Measurements from ENCODE around the gene UTS2B.
"Not testable (repeated sequence)": the region's sequence is repeated elsewhere in the genome, so short reads cannot be mapped to it uniquely, and the experiment has no call there.

UTS2B gene

DNA sequence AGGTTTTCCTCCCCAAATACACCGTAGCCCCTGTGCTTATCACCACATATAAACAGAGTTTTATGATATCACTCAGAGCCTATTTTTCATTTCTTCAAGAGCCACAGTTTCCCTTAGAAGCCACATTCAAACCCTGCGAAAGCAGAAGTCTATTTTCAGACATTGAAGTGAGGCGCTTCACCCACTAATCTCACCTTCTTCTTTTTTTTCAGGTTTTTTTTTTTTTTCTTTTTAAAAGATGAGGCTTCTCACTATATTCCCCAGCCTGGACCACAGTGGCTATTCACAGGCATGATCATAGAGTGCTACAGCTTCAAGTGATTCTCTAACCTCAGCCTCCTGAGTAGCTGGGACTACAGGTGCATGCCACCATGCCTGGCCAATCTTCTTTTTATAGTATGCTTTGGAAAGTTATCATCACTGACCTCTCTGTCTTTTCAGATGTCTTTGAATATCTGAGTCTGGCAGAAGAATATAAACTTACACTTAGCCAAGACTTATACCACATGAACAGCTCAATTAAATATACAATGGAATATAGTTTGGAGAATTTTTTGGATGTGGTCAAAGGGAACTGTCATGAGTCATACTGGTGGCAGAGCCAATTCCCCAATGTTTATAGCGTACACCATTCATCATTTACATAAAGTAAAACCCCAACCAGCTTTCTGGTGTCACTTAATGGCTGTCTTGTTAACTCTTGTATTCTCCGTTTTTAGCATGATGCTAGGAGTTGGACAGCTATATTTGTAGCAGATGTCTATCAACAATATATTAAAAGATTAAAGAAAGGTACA is 60.8 kb downstream of the UTS2B start:
- no peak for DNase-seq

DNA sequence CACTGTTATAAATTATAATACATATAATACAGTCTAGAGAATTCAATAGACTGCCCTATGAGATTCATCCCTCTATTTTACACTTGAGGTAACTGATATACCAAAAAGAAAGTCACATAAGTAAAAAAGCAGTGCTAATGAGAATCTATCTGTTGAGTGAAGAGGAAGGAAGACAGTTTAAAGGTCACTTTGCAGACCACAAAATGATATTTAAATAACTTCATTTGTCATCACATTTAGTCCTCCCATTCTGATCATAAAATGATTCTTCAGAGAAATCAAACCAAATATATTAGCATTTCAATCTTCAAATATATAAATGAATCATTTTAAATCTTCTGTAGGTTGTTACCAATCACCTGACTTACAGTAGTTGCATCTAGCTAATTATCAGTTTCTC is 61.6 kb downstream of the UTS2B start:
- DNase-seq = no peak

DNA sequence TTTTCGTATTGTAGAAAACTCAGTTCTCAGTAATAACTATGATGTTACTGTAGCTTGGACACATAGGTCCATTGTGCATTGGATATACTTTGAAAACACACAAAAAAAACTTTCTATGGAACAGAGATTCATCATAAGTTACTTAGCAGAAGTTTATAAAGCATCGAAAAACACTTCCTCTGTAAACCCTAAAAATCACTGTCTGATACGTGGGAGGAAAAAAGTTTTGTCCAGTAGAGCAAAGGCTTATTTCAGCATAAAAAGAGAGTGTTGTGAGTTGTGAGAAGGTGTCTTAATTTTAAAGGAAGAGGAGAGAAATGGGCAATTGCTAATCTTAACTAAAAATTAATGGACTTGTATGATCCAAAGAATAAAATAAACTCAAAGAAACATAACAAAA is 66.5 kb downstream of the UTS2B start:
- no peak for DNase-seq

DNA sequence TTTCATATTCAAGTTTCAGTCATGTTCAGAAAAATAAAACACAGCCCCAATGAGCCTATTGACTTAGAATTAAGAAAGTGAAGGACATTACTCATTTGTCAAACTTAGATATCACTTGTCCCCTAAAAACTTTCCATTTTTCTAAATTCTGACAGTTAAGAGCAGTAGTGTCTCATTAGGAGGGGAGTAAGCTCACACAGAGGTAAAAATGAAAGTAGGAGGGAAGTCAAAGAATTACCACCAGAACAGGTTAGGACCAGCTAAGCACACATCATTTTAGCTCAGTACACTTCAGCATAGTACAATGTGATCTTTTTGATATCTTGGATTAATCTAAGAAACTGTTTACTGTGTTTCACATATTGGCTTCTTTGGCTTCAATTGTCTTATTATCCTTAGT is 67.0 kb downstream of the UTS2B start:
- no peak for DNase-seq

DNA sequence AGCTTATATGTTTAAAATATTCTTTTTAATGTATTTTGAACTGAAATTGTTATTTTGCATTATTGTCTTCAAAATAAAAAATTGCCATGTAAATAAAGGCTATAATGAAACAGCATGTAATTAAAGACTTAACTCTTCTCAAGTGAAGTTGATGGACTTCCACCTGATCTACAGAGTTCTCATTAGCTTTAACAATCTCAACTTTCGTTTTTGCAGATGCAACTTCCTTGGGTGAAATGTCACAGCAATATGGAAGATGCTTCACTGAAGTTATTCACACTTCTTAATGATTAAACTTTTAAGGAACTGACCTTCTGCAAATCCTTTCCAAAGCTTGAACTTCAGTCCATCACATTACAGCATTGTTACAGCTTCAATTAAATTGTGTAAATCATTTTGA is 67.7 kb downstream of the UTS2B start:
- DNase-seq = no peak

DNA sequence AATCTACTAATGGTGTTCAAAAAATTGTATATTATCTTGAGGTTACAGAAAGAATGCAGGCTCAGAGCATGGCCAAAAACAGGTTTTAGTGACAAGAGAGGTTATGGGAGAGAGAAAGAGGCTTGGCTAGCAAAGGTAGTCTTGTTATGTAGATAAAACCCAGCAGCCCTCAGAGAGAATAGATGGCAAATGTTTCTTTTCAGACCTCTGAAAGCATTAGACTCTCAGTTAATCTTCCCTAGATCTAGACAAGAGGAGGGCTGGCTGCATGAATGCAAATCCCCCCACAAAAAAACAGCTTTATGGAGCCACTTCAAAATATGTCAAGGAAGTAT is 69.1 kb downstream of the UTS2B start:
- no peak for DNase-seq

DNA sequence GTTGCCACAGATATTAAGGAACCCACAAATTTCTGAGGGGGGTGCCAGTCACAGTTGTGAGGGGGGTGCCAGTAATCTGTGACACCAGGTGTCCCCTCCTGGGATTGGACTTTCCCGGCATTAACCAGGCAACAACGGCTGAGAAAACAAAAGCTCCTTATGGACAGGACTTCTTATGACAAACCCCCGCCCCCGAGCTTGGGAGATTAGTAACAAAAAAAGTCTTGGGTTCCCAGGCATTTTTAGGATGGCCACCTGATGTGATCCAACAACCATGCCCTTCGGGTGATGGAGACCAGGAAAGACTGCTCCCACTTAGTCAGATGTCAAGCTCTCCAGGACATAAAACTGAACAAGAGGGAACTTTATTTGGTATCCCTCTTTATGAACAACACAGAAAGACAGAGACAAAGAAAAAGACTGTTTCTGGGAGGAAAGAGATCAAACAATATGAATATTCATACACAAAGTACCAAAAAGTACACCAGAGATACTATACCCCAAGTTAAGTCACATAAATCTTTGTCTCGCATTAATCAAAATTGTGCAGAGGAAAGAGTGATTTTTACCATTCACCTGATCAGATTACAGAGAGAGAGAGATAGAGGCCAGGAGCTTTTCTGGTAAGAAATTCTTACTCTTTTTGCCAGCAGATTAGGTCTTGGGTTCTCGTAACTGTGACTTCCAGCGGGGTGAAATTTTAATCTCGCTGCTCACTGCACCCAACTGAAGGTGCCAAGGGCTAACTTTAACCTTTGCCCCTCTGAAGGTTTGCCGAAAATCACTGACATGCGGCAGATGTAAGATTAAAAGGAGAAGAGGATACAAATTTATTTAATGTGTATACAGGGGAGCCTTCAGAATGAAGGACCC is 69.7 kb downstream of the UTS2B start:
- DNase-seq = no peak

DNA sequence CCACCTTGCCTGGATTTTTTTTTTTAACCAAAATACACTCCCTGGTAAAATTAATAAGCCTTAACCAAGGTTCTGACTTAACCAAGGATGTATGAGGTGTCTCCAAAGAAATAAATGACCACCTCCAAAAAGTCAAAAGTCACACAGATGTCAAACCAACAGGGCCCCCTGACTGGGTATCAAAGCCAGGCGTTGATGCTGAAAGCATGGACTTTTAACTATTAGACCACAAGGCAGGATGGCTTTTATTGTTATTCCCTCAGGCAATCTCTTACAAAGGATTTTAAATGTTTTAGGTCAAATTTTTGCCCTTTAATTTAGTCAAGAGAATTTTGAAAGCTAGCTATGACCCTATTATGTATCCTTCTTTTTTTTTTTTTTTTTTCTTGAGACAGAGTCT is 70.8 kb downstream of the UTS2B start:
- DNase-seq = no peak

DNA sequence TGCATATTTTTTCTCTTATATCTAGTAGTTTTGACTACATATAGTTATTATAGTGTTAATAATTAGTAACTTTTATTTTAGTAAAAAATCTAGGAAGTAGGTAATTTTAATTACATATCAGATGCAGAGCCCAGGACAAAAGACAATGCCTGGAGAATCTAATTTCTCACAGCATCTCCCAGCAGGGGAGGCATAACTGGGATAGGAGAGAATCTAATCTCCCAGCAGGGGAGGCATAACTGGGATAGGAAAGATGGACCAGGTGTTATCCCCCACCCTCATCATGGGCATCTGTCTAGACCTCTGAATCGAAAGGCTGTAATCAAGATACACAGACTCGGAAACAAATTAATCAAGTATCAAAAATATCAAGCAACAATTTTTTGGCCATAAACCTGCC is 73.0 kb downstream of the UTS2B start:
- DNase-seq = no peak

DNA sequence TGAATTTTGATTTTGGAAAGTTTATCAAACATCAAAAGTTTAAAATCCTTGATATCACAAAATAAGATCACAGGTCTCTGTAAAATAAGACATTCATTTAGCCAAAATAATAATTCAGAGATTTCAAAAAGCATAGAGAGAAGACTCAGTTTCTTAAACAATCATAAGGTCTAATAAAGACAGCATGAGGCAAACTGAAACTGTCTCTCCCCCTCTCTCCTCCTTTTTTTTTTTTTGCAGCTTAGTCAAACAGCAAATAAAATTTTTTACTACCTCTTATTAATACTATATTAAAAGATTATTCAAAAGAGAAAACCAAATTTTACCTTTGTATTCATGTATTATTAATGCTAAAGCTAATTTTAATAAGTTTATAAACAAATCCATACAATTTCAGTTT is 73.9 kb downstream of the UTS2B start:
- no peak for DNase-seq

DNA sequence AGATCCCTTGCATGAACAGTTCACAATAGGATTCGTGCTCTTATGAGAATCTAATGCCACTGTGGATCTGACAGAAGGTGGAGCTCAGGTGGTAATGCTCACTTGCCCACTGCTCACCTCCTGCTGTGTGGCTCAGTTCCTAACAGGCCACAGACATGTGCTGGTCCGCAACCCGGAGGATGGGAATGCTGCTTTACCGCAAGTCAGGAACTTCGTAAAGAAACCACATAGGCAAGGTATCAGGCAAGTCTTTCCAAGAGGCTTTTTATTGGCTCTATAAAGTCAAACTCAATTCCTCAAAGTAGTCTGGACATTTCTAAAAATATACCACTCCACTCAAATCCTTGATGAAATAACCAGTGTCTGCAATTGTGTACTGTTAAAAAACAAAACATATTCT is 75.2 kb downstream of the UTS2B start:
- DNase-seq = no peak

DNA sequence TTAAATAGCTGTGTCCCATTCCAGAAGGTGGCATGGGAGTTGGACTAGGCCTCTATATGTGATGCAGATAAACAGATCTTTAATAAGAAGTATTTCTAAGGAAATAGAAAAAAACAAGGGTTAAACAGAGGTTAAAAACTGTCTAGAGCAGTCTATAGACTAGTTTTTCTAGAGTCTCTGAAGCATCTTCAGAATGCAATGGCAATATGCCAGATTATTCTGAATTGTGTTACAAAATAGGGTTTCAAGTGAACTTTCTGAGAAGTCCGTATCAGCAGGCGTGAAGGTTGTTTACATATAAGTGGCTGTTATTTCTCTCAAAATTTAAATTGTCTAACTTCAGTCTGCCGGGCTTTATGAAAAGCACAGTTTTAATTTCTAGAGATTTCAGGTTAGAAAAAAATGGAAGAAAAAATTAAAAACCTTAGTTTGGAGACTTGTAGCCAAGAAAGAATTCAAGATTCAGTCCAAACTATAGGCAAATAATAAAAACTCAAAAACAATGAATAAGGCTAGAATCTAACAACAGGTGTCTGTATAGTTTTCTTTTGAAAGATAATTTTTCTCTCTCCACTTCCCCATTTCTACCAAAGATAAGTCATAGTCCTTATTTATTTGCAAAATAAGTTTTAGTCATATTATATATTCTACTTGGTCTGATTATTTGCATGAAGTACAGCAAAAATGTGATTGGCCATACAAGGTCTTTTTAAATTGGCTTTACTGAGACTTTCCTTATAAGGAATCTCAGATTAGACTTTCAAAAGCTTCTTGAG is 76.0 kb downstream of the UTS2B start:
- DNase-seq = no peak

DNA sequence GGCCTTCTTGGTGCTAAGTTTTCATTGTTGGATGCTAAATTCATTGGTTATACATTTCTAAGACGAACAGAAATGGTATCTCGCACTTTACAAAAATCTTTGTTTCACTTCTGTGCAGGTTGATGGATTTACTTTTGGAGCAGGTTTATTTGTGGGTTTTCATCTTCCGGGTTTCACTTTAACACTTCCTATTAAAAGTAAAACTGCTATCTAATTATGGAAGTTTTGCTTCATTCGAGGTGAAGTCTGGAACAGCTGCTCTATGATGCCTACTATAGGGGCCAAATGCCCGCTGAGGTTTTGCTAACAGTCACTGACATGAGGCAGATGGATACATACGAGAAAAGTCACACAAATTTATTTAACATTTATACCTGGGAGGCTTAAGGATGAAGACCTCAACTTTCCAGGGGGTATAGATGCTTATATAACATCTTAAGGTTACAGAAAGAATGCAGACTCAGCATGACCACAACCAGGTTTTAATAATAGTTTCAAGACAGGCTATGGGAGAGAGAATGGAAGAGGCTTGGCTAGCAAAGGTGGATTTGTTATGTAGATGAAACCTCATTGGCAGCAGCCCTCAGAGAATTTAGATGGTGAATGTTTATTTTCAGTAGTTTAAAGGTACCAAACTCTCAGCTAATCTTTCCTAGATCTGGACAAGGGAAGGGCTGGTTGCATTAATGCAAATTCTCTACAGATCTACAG is 77.1 kb downstream of the UTS2B start:
- no peak for DNase-seq

DNA sequence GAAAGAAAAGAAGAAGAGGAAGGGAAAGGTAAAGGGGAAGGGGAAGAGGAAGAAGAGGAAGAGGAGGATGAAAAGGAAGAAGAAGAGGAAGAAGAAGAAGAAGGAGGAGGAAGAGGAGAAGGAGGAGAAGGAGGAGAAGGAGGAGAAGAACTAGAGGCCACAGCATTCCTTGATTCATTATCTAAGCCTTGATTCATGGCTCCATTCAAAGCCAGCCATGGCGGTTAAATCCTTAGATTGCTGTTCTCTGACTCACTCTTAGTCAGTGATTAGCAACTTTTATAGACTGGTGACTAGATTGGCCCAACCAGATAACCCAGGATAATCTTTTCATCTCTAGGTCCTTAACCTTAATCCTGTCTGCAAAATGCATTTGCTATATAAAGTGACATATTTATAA is 83.7 kb downstream of the UTS2B start:
- DNase-seq = no peak

DNA sequence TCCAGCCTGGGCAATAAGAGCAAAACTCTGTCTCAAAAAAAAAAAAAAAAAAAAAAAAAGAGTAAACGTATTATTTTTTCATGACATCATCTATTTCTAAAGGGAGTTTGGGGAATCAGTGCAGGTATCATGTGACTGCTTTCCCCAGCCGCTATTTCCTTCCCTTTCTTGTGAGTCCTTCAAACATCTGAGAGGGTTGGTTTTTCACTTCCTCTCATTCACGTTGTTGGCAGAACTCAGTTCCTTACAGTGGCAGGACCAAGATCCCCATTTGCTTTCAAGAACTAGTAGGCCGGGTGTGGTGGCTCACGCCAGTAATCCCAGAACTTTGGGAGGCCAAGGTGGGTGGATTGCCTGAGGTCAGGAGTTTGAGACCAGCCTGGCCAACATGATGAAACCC is 84.3 kb downstream of the UTS2B start:
- DNase-seq = not testable (repeated sequence)

DNA sequence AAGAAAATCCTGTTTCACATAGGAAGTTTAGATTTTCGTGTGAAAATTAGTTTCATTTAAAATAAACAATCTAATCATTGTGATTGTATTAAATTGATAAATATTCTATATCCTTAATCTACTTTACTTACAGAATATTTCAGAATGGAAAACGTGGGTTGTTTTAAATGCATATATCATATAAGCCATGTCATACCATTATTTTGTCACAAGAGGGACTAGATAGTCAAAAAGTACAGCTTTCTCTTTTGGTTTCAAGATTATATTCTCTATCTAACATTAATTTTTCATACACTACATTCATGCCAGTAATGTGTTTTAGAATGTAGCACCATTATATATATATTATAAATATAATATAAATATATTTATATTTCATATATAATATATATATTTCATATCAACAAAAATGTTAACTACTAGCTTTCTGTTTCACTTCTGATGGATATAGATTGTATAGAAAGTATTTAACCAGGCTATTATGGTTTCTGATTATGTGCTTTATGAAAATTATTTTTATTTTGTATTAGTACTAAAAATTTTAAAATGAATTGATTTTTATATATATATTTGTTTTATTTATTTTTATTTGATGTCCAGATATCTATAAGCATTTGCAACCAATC is 86.0 kb downstream of the UTS2B start:
- DNase-seq = no peak

DNA sequence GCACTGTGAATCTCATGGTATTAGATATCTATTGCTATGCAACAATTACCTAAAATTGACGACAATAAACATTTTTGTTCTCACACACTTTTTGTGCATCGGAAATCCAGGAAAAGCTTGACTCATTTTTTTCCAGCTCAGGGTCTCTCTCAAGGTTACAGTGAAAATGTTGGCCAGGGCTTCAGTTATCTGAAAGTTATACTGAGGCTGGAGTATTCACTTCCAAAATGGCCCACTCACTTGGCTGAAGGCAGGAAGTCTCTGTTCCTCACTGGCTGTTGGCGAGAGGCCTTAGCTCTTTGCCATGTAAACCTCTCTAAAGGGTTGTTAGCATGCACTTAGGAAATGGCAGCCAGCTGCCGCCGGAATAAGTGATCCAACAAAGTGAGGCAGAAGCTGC is 89.8 kb downstream of the UTS2B start:
- DNase-seq = no peak

DNA sequence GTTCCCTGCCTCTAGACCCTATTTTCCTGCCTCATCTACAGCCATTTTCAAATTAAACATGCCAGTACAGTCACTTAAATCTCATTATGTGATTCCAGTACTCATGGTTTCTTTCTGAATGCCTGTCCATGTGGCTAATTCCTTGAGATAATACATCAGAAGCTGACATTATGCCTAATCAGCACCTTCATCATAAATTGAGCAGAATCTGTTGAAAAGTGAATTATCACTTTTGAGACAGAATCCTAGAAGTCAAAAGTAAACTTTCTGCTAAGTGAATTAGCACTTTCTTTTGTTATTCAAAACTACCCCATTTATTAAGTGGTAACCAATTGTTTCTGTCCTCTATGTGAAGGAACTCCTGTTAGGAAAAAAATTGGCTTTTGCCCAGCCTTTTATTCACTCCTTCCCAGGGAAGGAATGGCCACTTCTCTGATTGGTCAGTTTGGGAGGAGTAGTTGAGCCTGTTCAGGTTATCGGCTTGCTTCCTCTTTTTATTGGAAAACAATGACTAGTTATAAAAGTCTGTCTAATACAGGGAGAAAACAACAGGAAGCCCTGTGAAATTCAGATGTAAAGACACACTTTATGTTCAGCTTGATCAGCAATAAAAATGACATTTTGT is 90.8 kb downstream of the UTS2B start:
- DNase-seq = no peak

DNA sequence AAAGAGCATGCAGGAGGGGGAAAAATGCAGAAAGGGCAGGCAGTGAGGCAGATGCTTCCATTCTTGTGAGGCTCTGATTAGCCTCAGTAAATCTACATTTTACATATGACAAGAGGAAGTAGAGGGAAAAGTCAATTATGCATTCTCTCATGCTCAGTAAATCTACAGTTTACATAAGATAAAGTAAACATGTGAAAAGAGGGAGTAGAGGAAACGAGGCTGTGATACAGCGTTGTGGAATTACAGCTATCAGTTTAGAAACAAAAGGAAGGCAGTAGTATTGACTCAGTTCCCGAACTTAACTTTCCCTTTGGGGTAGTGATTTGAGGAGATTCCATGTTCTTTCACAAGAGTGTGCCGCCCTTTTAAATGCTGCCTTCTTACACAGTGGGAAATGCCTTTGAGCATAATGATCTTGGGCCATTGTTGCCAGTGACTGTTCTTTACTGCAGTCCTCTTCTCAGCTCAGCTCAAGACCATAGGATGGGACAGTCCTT is 92.0 kb downstream of the UTS2B start:
- DNase-seq = no peak

DNA sequence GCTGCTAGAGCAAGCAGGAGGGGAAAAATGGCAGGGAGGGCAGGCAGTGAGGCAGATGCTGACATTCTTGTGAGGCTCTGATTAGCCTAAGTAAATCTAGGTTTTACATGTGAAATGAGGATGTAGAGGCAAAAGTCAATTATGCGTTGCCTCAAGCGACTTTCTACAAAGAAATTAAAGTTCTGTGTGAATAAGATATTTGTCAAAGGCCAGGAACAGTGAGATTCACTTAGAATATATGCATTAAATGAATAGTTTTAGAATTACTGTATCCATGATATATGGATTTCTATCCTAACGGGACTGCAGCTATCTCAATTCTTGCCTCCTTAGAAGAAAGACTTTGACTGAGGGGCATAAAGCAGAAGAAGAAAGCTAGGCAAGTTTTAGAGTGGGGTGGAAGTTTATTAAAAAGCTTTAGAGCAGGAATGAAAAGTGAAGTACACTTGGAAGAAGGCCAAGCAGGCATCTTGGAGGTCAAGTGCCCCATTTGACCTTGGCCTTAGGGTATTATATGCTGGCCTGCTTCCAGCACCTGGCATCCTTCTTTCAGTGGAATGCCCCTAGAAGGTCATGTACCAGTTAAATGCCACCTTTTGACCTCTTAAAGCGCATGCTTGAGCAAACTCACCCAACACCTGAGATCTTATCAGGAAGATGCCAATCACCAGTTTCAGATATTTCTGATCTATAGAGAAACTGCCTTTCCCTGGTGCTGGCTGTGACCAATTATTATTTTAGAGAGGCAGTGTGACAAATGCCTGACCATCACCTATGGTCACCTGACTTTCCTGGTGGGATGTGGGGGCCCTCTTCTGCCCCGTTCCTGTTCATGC is 93.1 kb downstream of the UTS2B start:
- DNase-seq = no peak

DNA sequence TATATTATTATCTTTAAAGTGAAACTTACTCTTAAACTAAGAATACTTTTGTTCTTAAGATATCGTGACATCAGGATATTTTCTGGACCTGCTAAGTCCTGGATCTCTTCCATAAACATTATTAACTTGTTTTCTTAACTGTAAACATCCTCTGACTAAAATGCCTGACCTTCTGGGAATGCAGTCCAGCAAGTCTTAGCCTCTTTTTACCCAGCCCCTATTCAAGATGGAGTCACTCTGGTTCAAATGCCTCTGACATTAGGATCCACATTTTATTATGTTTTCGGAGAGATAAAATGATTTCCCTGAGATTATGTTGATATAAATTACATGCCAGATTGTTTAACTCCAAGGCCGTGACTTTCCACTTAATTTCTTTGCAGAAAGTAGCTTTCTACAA is 93.7 kb downstream of the UTS2B start:
- no peak for DNase-seq
